Astrocyte (in vitro differentiated cells and primary cell): ENCODE data around the gene EXOSC9. TPM values are rescaled to one million over a fixed set of nuclear protein-coding genes. Genes with fewer than 3 reads are reported as not detected.

Experiments
- DNase-seq: peaks from one replicate; pipeline ENCODE4 v3.0.0-alpha.2; 2010; ENCODE audit warnings: low read depth
- FAIRE-seq: peaks from 2 replicates; lab custom pipeline; 2011; peaks lifted over from hg19 to GRCh38; lab: Jason Lieb, UNC
- H2AFZ ChIP-seq: 2 replicates; pipeline ENCODE4 v1.6.0; 2012; ENCODE audit warnings: low read depth, low read length, inconsistent platforms
- H3K27ac ChIP-seq: 2 replicates; pipeline ENCODE4 v1.5.1; 2011; ENCODE audit warnings: low read depth, low read length, inconsistent platforms
- H3K27me3 ChIP-seq: 2 replicates; pipeline ENCODE4 v1.6.0; 2011; ENCODE audit warnings: low read length, inconsistent platforms; ENCODE audit not compliant: insufficient read depth
- H3K36me3 ChIP-seq: 2 replicates; pipeline ENCODE4 v1.5.1; 2011; ENCODE audit warnings: low read length, inconsistent platforms; ENCODE audit not compliant: insufficient read depth
- H3K4me1 ChIP-seq: 2 replicates; pipeline ENCODE4 v1.5.1; 2011; ENCODE audit warnings: low read length, inconsistent platforms; ENCODE audit not compliant: insufficient read depth
- H3K4me2 ChIP-seq: 2 replicates; pipeline ENCODE4 v1.6.0; 2012; ENCODE audit warnings: low read length, inconsistent platforms
- H3K4me3 ChIP-seq: 2 replicates; pipeline ENCODE4 v1.5.1; 2011; ENCODE audit warnings: low read depth, mild to moderate bottlenecking, low read length, inconsistent platforms; ENCODE audit not compliant: insufficient read depth
- H3K79me2 ChIP-seq: 2 replicates; pipeline ENCODE4 v1.6.0; 2012; ENCODE audit warnings: mild to moderate bottlenecking, low read length, inconsistent platforms; ENCODE audit not compliant: insufficient read depth
- H3K9ac ChIP-seq: 2 replicates; pipeline ENCODE4 v1.6.0; 2012; ENCODE audit warnings: mild to moderate bottlenecking, low read length, inconsistent platforms
- H3K9me3 ChIP-seq: 2 replicates; pipeline ENCODE4 v1.5.1; 2012; ENCODE audit warnings: low read depth, mild to moderate bottlenecking, low read length, inconsistent platforms; ENCODE audit not compliant: insufficient read depth
- H4K20me1 ChIP-seq: 2 replicates; pipeline ENCODE4 v1.6.0; 2012; ENCODE audit warnings: low read length, inconsistent platforms; ENCODE audit not compliant: insufficient read depth
- H3K27ac Mint-ChIP-seq: one replicate; pipeline ENCODE4 v1.8.0; 2021; ENCODE audit warnings: mild to moderate bottlenecking, mixed read lengths; ENCODE audit not compliant: unreplicated experiment
- H3K27me3 Mint-ChIP-seq: one replicate; pipeline ENCODE4 v1.8.0; 2021; ENCODE audit warnings: low read depth, mixed read lengths; ENCODE audit not compliant: unreplicated experiment
- H3K36me3 Mint-ChIP-seq: one replicate; pipeline ENCODE4 v1.8.0; 2021; ENCODE audit warnings: low read depth, mixed read lengths; ENCODE audit not compliant: unreplicated experiment
- H3K4me1 Mint-ChIP-seq: one replicate; pipeline ENCODE4 v1.8.0; 2021; ENCODE audit warnings: low read depth, mixed read lengths; ENCODE audit not compliant: unreplicated experiment
- H3K4me3 Mint-ChIP-seq: one replicate; pipeline ENCODE4 v1.8.0; 2021; ENCODE audit warnings: mild to moderate bottlenecking, moderate library complexity, mixed read lengths; ENCODE audit not compliant: unreplicated experiment
- H3K9me3 Mint-ChIP-seq: one replicate; pipeline ENCODE4 v1.8.0; 2021; ENCODE audit warnings: mild to moderate bottlenecking, mixed read lengths; ENCODE audit not compliant: unreplicated experiment
- CTCF ChIP-seq: IDR thresholded peaks from 2 replicates; pipeline ENCODE4 v1.5.1; 2011; ENCODE audit warnings: low read depth, mild to moderate bottlenecking, inconsistent platforms, low read length, moderate library complexity; ENCODE audit not compliant: insufficient read depth
- EZH2 ChIP-seq: IDR thresholded peaks from 2 replicates; pipeline ENCODE4 v1.6.1; 2012; ENCODE audit warnings: mild to moderate bottlenecking, low read length, inconsistent platforms; ENCODE audit not compliant: insufficient read depth
- total RNA-seq: library from RNA; stranded (reverse); gene quantifications from 2 replicates; pipeline ENCODE4 v1.2.1, GENCODE V29; 2021

The EXOSC9 gene
- total RNA-seq, 1 donor from 2014 or later: 18.3 TPM

GRCh38 chr4:121769341-121769740 is 31.8 kb upstream of the EXOSC9 start:
- Histone ChIP-seq H3K4me3 (no peak overlapping the region), H3K4me1 (no peaks in the 10 kb centered on the region), H4K20me1 (no peaks in the 10 kb centered on the region), H3K79me2 (no peaks in the 10 kb centered on the region), H2AFZ (no peak overlapping the region), H3K36me3 (no peaks in the 10 kb centered on the region), H3K4me2 (no peak overlapping the region), H3K9me3 (no peaks in the 10 kb centered on the region), H3K27me3 (peaks cover 14% of the 10 kb centered on the region), H3K9ac (no peak overlapping the region), H3K27ac (no peak overlapping the region)
- DNase-seq (no peak), FAIRE-seq (no peak)
- Mint-ChIP-seq H3K36me3 (no peaks in the 10 kb centered on the region), H3K9me3 (no peaks in the 10 kb centered on the region), H3K27me3 (peaks cover 58% of the 10 kb centered on the region), H3K4me1 (no peaks in the 10 kb centered on the region), H3K4me3 (no peak overlapping the region), H3K27ac (no peak overlapping the region)
- TF ChIP-seq EZH2: no peak
- TF ChIP-seq CTCF: no peak

- Mint-ChIP-seq H3K27me3 (peaks cover 40% of the 10 kb centered on the region), H3K4me3 (no peak overlapping the region), H3K9me3 (no peaks in the 10 kb centered on the region), H3K36me3 (no peaks in the 10 kb centered on the region), H3K4me1 (no peaks in the 10 kb centered on the region), H3K27ac (no peak overlapping the region)
- DNase-seq: no peak
- H3K9ac ChIP-seq: no peak overlapping the region
- FAIRE-seq: no peak
- no peak overlapping the region for H3K27ac ChIP-seq
- no peaks in the 10 kb centered on the region for H3K36me3 ChIP-seq
- H3K9me3 ChIP-seq: no peaks in the 10 kb centered on the region
- no peaks in the 10 kb centered on the region for H3K79me2 ChIP-seq
- H3K4me3 ChIP-seq: no peak overlapping the region
- TF ChIP-seq CTCF (no peak), EZH2 (no peak)
- peaks cover 5% of the 10 kb centered on the region for H3K27me3 ChIP-seq
- H3K4me2 ChIP-seq: no peak overlapping the region
- no peaks in the 10 kb centered on the region for H3K4me1 ChIP-seq
- H4K20me1 ChIP-seq: no peaks in the 10 kb centered on the region
- H2AFZ ChIP-seq: no peak overlapping the region
These were observed 29.3 kb upstream of the EXOSC9 start for GRCh38 chr4:121771869-121772268.

GRCh38 chr4:121773883-121774282 is 27.2 kb upstream of the EXOSC9 start:
- Histone ChIP-seq H3K9ac (no peak overlapping the region), H3K27ac (no peak overlapping the region), H3K4me1 (no peaks in the 10 kb centered on the region), H3K4me3 (no peak overlapping the region), H4K20me1 (no peaks in the 10 kb centered on the region), H3K9me3 (no peaks in the 10 kb centered on the region), H3K27me3 (peaks cover 5% of the 10 kb centered on the region), H3K79me2 (no peaks in the 10 kb centered on the region), H3K36me3 (no peaks in the 10 kb centered on the region), H2AFZ (no peak overlapping the region), H3K4me2 (no peak overlapping the region)
- H3K4me3 Mint-ChIP-seq: no peak overlapping the region
- no peaks in the 10 kb centered on the region for H3K4me1 Mint-ChIP-seq
- TF ChIP-seq CTCF (no peak), EZH2 (no peak)
- H3K27me3 Mint-ChIP-seq: peaks cover 24% of the 10 kb centered on the region
- H3K36me3 Mint-ChIP-seq: no peaks in the 10 kb centered on the region
- FAIRE-seq: no peak
- no peaks in the 10 kb centered on the region for H3K9me3 Mint-ChIP-seq
- H3K27ac Mint-ChIP-seq: no peak overlapping the region
- no peak for DNase-seq
